Tibial nerve (tissue), 4 donors: ENCODE results near the gene MPRIP.

Source experiments
- CTCF ChIP-seq, 5 experiments: fragments of 200-600 bp in 3 of 5; fragments of 450-650 bp in 2 of 5; sonication (generic) in 3 of 5; IDR thresholded peaks; one replicate each; pipeline ENCODE4 v1.5.1; 2016 to 2019; ENCODE audit warnings: antibody characterized with exemption in 5 of 5, mild to moderate bottlenecking in 3 of 5, moderate library complexity in 2 of 5
- EP300 ChIP-seq, 2 donors: sonication (generic); formaldehyde crosslinking; IDR thresholded peaks; one replicate each; pipeline ENCODE4 v1.6.1; 2017; ENCODE audit warnings: antibody characterized with exemption in 2 of 2, mild to moderate bottlenecking in 1 of 2
- POLR2A ChIP-seq, 2 donors: fragments of 450-650 bp; IDR thresholded peaks; one replicate each; pipeline ENCODE4 v1.6.1; 2017; ENCODE audit warnings: antibody characterized with exemption in 2 of 2, mild to moderate bottlenecking in 2 of 2, moderate library complexity in 2 of 2

DNA sequence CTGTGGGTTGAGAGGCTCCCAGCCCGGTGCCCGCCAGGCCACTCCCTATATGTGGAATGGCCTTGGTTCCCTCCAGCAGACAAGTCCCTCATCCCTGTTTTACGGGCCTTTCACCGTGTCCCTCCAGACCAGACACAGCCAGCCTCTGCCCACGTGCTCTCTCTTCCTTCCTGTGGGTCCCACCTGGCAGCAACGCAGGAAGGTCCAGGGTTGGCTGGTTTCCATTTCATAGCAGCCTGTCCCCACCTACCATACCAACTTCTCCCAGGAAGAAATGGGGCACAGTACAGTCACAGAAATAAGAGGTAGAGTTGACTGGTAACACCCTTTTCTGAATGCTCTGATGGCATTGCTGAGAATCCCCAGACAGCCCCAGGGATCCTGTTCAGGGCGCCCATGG, 128.9 kb downstream of the MPRIP start:
- TF ChIP-seq CTCF (IDR thresholded peaks at IDR 0.05) (no peak), EP300 (IDR thresholded peaks at IDR 0.05) (no peak), POLR2A (IDR thresholded peaks at IDR 0.05) (no peak)
